NCI-H1048 (cell line): ENCODE results near the gene KAT2A.

Experiments used
- DNase-seq: peaks from one replicate; lab custom pipeline; 2025; lab: John Stamatoyannopoulos, UW

Gene KAT2A

DNA sequence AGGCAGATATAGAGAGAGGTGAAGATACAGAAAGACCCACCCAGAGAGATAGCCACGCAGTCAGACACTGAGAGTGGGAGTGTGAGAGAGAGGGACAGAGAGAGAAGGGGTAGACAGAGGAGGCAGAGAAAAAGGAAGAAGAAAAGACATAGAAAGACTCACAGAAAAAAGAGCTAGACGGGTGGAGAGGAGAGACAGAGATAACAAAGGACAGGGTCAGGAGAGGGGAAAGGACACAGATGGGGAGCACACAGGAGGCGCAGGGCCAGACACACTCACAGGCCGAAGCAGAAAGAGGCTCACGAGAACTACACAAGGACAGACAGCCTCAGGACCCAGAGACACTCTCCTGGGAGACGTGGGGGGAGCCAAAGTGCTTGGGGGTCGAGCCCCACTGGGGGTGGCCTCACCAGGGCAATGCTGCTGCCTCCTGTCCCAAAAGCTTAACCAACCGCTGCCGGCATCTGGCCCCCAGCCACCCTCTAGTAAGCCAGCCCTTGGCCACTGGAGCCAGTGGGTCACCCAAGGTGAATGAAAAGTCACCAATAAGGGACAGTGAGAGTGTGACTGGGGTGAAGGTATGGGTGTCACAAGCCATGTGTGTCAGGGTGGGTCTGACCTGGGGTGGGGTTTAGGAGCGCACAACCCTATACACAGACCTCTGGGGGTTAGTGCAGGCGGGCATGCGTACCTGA is 26.6 kb downstream of the KAT2A start:
- DNase-seq = no peak

DNA sequence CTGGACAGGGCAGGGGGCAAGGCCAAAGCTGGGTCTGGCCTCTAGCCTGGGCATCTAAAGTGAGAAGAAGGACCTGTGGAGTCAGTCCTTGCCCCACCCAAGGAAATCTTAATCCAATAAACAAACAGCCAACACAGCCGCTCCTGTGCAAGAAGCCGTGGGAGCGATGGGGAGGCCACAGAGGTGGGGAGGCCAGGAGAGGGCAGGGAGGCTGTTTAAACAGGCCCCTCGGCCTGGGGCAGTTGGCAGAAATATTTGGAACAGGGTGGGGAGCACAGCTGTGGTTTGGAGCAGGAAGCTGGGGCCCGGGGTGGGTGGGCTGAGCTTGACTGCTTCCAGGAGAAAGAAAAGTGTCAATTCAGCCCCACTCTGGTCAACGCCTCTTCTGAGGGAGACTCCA is 28.2 kb downstream of the KAT2A start:
- no peak for DNase-seq

- no peak for DNase-seq
Measured at GRCh38 chr17:42090964-42091790, 30.0 kb downstream of the KAT2A start.

DNA sequence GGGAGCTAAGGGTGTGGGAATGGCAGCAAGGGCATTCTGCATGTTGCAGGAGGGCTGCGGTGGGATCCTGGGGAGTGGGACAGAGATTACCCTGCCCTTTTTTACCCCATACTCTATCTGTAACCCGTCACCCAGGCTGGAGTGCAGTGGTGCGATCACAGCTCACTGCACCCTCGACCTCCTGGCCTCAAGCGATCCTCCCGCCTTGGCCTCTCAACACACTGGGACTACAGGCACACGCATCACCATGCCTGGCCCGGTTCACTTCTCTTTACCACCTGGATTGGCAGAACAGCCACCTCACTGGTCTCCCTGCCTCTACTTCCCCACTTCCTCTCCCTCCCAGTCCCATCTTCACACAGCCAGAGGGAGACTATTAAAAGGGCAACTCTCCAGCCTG is 32.4 kb downstream of the KAT2A start:
- DNase-seq = no peak

DNA sequence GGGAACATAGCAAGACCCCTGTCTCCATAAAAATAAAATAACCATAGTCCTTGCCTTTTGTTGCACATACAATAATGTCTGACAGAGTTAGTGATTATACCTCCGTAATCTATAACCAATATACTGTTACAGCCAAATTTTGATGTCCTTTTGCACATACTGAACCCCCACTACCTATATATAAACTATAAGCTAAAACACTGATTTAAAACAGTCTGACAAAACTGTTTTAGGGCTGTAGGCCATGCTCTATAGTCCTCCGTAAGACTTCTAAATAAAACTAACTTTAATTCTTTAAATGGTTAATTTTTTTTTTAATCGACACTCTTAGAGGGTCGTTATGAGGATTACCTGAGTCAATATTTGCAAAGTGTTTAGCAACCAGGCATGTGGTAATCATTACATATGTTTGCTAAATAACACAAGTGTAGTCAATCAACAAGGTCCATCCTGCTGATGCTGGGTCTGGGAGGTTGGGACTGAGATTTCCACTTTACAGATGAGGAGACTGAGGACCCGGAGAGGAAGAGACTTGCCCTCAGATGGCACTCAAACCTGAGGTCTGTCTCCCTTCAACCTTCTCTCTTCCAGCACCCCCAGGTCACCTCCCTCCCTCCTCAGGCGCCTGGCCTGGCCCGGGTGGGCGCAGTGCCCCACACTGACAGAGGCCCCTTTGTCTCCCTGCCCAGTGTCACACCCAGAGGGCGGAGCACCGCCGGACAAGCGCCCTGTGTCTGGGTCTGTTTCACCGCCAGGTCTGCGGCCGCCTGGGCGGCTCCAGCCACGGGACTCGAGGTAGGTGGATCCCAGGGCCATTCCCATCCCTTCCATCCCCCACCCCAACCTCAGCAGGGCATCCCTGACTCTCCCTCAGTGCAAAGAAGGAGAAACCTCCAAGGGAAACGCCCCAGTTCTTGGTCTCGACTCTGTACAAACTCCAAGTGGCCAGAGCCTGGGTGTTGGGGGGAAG is 33.1 kb downstream of the KAT2A start:
- no peak for DNase-seq

DNA sequence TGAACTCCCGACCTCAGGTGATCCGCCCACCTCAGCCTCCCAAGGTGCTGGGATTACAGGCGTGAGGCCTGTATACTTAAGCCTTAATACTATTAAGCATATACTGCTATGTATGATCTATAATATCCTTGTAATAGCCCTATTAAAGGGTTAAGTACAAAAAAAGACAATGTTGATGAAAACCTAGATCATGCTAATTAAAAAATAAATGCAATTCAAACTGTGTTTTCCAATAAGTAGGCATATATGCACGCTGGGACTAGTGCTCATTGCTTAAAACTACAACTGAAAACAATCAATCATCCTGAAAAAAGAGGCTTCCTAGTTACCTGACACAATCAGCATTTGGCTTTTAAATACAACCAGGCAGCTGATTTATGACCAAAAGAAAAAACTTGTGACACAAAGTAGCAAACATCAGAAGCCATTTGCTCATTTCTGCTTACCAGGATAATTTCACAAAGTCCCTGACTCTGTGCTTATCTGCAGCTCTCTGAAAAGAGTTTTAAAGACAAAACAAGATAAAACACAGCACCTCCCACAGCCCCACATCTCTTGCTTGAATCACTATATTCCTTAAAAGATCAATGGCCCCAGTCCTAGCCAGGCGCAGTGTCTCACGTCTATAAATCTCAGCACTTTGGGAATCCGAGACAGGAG is 34.0 kb downstream of the KAT2A start:
- DNase-seq = no peak

- no peak for DNase-seq
Measured at GRCh38 chr17:42081516-42082129, 39.5 kb downstream of the KAT2A start.

DNA sequence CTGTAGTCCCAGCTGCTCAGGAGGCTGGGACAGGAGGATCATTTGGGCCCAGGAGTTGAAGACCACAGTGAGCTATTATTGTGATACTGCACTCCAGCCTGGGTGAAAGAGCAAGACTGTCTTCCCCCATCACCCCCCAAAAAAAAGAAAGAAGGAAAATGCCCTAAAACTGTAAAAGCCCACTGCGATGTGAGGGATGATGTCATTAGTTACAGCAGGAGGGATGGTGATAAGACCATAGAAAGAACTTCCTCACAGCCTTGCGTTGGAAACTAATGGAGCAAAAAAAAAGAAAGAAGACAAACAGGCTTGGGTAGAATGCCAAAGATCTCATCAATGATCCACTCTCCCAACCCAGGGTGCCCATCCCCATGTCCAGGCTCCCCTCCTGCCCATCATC is 41.6 kb downstream of the KAT2A start:
- DNase-seq = no peak

GRCh38 chr17:42078396-42079043 is 42.6 kb downstream of the KAT2A start:
- no peak for DNase-seq

- no peak for DNase-seq
Measured at GRCh38 chr17:42077755-42078154, 43.4 kb downstream of the KAT2A start.

DNA sequence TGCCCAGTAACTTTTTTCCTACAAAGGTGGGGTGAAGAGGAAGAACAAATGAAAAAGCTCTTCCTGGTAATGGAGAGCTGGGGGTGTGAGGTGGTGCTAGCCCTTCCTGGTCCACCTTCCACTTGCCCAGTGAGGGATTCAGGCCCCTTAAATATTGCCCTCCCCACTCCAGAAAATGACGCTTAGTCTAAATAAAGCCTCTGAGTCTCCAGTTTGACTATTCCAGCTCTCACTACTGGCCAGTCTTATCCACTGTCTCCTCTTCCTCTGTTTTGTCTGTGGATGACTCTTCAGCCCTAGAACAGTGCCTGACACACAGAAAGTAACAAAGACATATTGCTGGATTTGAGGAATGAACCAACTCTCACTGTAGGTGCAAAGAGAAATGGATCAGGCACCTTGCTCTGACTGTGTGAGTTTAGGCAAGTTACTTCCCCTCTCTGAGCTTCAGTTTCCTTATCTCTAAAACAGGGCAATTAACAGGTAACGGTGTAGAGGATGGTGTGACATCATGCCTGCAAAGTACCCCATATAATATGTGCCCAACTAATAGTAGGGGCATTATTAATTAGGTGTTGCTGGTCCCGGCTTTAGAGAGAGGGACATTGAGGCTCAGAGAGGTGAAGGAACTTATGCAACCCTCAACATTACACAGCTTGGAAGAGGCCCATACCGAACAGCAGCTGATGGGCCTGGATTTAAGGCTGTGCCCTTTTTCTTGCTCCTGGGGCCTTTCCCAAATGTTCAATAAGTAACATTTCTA is 44.2 kb downstream of the KAT2A start:
- DNase-seq = no peak

DNA sequence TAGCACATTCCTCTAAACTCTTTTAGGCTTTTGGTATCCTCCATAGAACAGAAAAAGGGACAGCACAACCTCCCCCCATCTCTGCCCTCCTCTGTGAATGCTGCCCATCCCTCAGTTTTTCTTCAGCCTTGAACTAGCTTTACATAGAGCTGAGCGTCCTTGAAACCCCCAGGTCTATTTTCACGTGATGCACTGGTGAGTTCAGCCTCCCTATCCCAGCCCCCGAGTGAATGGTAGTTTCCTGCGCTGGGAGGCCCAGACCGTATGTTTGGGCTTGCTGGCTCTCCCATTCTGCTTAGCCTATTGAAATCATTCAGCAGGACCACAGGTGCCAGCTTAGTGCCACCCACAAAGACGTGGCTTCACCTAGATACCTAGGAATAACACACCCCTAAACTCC is 45.4 kb downstream of the KAT2A start:
- no peak for DNase-seq

DNA sequence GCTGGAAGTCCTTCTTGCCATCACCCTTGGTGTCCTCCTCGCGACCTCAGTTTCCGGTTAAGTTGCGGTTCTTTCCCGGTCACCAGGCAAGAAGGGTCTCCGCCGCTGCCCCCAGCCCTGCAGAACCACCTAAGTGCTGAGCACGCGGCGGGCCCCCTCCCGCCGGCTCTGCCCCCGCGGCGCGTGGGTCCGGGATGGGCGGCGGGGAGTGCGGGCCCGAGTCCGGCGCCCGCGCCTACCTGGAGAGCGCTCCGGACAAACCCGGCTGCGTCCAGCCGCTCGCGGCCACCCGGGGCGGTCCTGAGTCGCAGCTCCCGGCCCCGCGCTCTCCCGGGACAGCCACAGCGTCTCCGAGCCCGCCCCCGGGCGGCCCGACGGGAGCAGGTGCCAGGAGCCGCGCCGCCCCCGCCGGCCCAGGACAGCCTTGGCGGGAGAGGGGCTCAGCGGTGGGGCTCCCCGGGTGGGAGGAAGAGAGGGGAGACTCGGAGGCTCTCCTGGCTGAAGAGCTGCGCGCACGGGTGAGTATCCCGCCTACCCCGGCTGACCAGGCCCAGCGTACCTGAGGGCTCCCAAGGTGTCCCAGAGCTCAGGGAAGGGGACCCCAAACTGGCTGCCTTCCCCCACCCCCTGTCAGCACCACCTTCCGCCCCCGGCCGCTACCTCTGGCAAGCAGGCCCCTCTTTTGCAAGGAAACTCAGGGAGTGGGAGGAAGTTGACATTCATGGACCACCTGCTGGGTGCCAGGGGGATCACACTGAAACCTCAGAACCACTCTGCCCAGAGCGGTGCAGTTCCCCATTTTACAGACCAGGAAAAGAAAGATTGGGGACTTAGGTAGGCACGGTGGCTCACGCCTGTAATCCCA is 48.6 kb downstream of the KAT2A start:
- no peak for DNase-seq

GRCh38 chr17:42071810-42072209 is 49.4 kb downstream of the KAT2A start:
- DNase-seq = no peak

GRCh38 chr17:42068979-42069378 is 52.2 kb downstream of the KAT2A start:
- DNase-seq = no peak

DNA sequence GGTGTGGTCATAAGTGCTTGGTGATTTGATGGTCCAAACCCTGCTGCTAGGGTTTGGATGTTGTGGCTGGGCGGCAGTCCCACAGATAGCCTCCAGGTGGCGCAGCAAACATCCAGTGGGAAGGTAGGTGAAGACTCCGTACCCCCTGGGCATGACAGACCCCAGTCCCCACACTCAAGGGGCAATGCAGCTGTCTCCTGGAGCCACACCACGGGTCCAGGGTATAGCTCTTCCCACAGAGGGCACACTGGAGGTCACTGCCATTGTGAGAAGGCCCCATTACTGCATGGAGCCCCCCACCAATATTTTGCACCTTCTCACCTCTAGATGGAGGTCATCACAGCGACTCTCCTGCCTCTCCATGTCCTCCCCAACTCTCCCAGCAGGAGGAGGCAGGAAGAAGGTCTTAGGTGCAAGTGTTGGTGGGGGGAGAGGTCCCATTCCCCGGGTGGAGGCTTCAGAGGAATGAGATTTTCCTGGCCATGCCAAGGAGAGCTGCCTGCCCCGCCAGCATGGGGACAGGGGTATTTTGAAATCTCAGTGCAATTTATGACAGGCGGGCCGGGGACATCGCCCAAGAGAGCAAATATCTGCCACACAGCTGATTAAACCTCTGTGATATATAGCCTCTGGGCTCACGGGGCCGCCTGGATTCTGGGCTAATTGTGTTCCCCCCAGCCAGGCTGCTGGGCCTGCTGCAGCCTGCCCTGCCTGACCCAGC is 53.6 kb downstream of the KAT2A start:
- DNase-seq = no peak

GRCh38 chr17:42065201-42065600 is 56.0 kb downstream of the KAT2A start:
- no peak for DNase-seq
